HCT116 (cell line): Measurements from ENCODE around the gene KRT26. TPM values are rescaled to one million over a fixed set of nuclear protein-coding genes. Genes with fewer than 3 reads are reported as not detected.

ENCODE experiments used
- ATAC-seq: fragments of 200-7000 bp; cut with Tn5 transposase; 2 replicates; pipeline ENCODE4 v1.9.1; 2020; ENCODE audit warnings: mild to moderate bottlenecking, moderate library complexity
- BruUV-seq: library from RNA; stranded (reverse); fragments of 400-500 nt; replicated peaks from 2 replicates; lab custom pipeline; 2021; lab: Mats Ljungman, UMichigan
- CTCF ChIA-PET: fragments of 300-600 bp; sonication (Branson Sonifier 250); formaldehyde crosslinking; loops from one replicate; lab custom pipeline; 2021; ENCODE audit warnings: antibody characterized with exemption; lab: Charles Lee
- POLR2A ChIA-PET: fragments of 300-600, 350-600 bp; sonication (Branson Sonifier 250); formaldehyde crosslinking; loops from one replicate; lab custom pipeline; 2021; ENCODE audit warnings: antibody characterized with exemption; lab: Charles Lee
- RAD21 ChIA-PET, 2 experiments: fragments of 300-600 bp; sonication (Branson Sonifier 250); formaldehyde crosslinking; loops; one replicate each; lab custom pipeline; 2023; ENCODE audit warnings: low total read pairs in 2 of 2; ENCODE audit not compliant: uncharacterized antibody in 2 of 2, unreplicated experiment in 2 of 2, low non-redundant PET in 1 of 2; lab: Charles Lee
- DNase-seq: peaks from one replicate; pipeline ENCODE4 v3.0.0-alpha.2; 2010; ENCODE audit warnings: low read depth, low spot score
- H2AFZ ChIP-seq: fragments of 200-600 bp; shearing (Covaris generic), sonication (generic); 2 replicates; pipeline ENCODE4 v1.6.1; 2017; ENCODE audit warnings: low read depth, mixed run types, mixed read lengths, antibody characterized with exemption, low read length; ENCODE audit not compliant: poor library complexity, severe bottlenecking
- H3K27ac ChIP-seq: 2 replicates; pipeline ENCODE4 v1.5.1; 2012; ENCODE audit warnings: low read depth, low read length
- H3K27me3 ChIP-seq: fragments of 200-600 bp; sonication (generic); 2 replicates; pipeline ENCODE4 v1.6.1; 2016; ENCODE audit warnings: mixed run types, low read length, mixed read lengths; ENCODE audit not compliant: insufficient read depth
- H3K36me3 ChIP-seq, 2 experiments: fragments of 200-500 bp in 1 of 2; fragments of 200-600 bp in 1 of 2; sonication (Bioruptor generic) in 1 of 2; sonication (generic) in 1 of 2; 2 replicates each; pipeline versions ENCODE4 v1.5.1 to v1.6.1; 2014 to 2016; ENCODE audit warnings: low read length in 2 of 2, inconsistent platforms in 1 of 2, mixed read lengths in 1 of 2, mixed run types in 1 of 2; ENCODE audit not compliant: insufficient read depth in 2 of 2, control insufficient read depth in 1 of 2
- H3K4me1 ChIP-seq, 2 experiments: fragments of 200-600 bp in 1 of 2; sonication (generic) in 1 of 2; 2 replicates each; pipeline versions ENCODE4 v1.5.1 to v1.6.1; 2012 to 2017; ENCODE audit warnings: low read length in 2 of 2, inconsistent platforms in 1 of 2, mild to moderate bottlenecking in 1 of 2, mixed read lengths in 1 of 2, mixed run types in 1 of 2, moderate library complexity in 1 of 2; ENCODE audit not compliant: insufficient read depth in 2 of 2, control insufficient read depth in 1 of 2
- H3K4me2 ChIP-seq: fragments of 200-600 bp; sonication (generic); 2 replicates; pipeline ENCODE4 v1.6.1; 2017; ENCODE audit warnings: mixed run types, low read length, mixed read lengths
- H3K4me3 ChIP-seq, 2 experiments: fragments of 200-600 bp in 1 of 2; sonication (generic) in 1 of 2; replicated peaks in 1 of 2; 2 replicates each; pipeline ENCODE4 v1.5.1; 2011 to 2016; ENCODE audit warnings: low read length in 2 of 2, control low read depth in 1 of 2, low read depth in 1 of 2, mild to moderate bottlenecking in 1 of 2, mixed read lengths in 1 of 2, mixed run types in 1 of 2
- H3K79me2 ChIP-seq: fragments of 200-600 bp; sonication (generic); 2 replicates; pipeline ENCODE4 v1.6.1; 2017; ENCODE audit warnings: mild to moderate bottlenecking, mixed run types, low read length, moderate library complexity, mixed read lengths; ENCODE audit not compliant: insufficient read depth
- H3K9ac ChIP-seq: fragments of 200-600 bp; sonication (generic); 2 replicates; pipeline ENCODE4 v1.6.1; 2016; ENCODE audit warnings: low read length, mixed read lengths
- H3K9me2 ChIP-seq: fragments of 200-600 bp; sonication (generic), shearing (Covaris generic); 2 replicates; pipeline ENCODE4 v1.6.1; 2017; ENCODE audit warnings: mixed run types, mild to moderate bottlenecking, moderate library complexity; ENCODE audit not compliant: insufficient read depth
- H3K9me3 ChIP-seq, 2 experiments: fragments of 200-500 bp in 1 of 2; fragments of 200-600 bp in 1 of 2; sonication (Bioruptor generic) in 1 of 2; sonication (generic) in 1 of 2; 2 replicates each; pipeline ENCODE4 v1.6.1; 2014 to 2017; ENCODE audit warnings: low read length in 2 of 2, mixed read lengths in 2 of 2, inconsistent platforms in 1 of 2, low read depth in 1 of 2, mild to moderate bottlenecking in 1 of 2, mixed run types in 1 of 2, moderate library complexity in 1 of 2; ENCODE audit not compliant: control insufficient read depth in 1 of 2, insufficient read depth in 1 of 2
- H4K20me1 ChIP-seq: fragments of 200-600 bp; sonication (generic), shearing (Covaris generic); 2 replicates; pipeline ENCODE4 v1.6.1; 2017; ENCODE audit warnings: mixed run types, mild to moderate bottlenecking, moderate library complexity; ENCODE audit not compliant: insufficient read depth
- CTCF ChIP-seq, 3 experiments: fragments of 200-600 bp in 1 of 3; sonication (generic) in 1 of 3; IDR thresholded peaks in 2 of 3; conservative IDR thresholded peaks in 1 of 3; 2 replicates each; pipeline ENCODE4 v1.5.1; 2012 to 2017; ENCODE audit warnings: low read depth in 2 of 3, low read length in 2 of 3, antibody characterized with exemption in 1 of 3, borderline replicate concordance in 1 of 3, control low read depth in 1 of 3, mild to moderate bottlenecking in 1 of 3, mixed read lengths in 1 of 3, mixed run types in 1 of 3, moderate library complexity in 1 of 3; ENCODE audit not compliant: insufficient read depth in 1 of 3
- ELF1 ChIP-seq: IDR thresholded peaks from 2 replicates; pipeline ENCODE4 v1.6.1; 2012; ENCODE audit warnings: low read depth, borderline replicate concordance
- EZH2 ChIP-seq: fragments of 200-600 bp; sonication (generic); IDR thresholded peaks from 2 replicates; pipeline ENCODE4 v1.6.1; 2017; ENCODE audit warnings: antibody characterized with exemption, mixed run types
- EZH2phosphoT487 ChIP-seq: fragments of 200-600 bp; IDR thresholded peaks from 2 replicates; pipeline ENCODE4 v1.6.1; 2018; ENCODE audit warnings: antibody characterized with exemption, borderline replicate concordance
- FOSL1 ChIP-seq: IDR thresholded peaks from 2 replicates; pipeline ENCODE4 v1.6.1; 2012; ENCODE audit warnings: low read depth
- JUND ChIP-seq: IDR thresholded peaks from 2 replicates; pipeline ENCODE4 v1.6.1; 2012
- POLR2AphosphoS5 ChIP-seq: IDR thresholded peaks from 2 replicates; pipeline ENCODE4 v1.6.1; 2011; ENCODE audit warnings: mild to moderate bottlenecking, low read depth, low read length, moderate library complexity
- TCF7L2 ChIP-seq: IDR thresholded peaks from 2 replicates; pipeline ENCODE4 v1.7.0; 2011; ENCODE audit warnings: borderline replicate concordance, inconsistent platforms; ENCODE audit not compliant: insufficient read depth, insufficient read length; ENCODE audit errors: extremely low read depth
- ZFX ChIP-seq: fragments of 450-650 bp; IDR thresholded peaks from 2 replicates; pipeline ENCODE4 v1.6.1; 2017
- ZNF274 ChIP-seq: fragments of 200-500 bp; sonication (Bioruptor generic); IDR thresholded peaks from 2 replicates; pipeline ENCODE4 v1.6.1; 2014; ENCODE audit warnings: mild to moderate bottlenecking, low read depth, low read length, inconsistent platforms
- intact Hi-C: fragments of 100-400 bp; cut with micrococcal nuclease; formaldehyde crosslinking; loops from 2 replicates; pipeline ENCODE4 v1.10.0; 2022
- total RNA-seq: library from RNA; stranded (reverse); gene quantifications from one replicate; pipeline ENCODE4 v1.2.1, GENCODE V29; 2021; ENCODE audit not compliant: unreplicated experiment
- TF ChIP-seq, protein P1 (sequence below): IDR thresholded peaks from 2 replicates; pipeline ENCODE4 v1.6.1; 2012
- TF ChIP-seq, protein P2 (sequence below): IDR thresholded peaks from 2 replicates; pipeline ENCODE4 v1.6.1; 2011; ENCODE audit warnings: mild to moderate bottlenecking, low read length, moderate library complexity; ENCODE audit not compliant: insufficient replicate concordance; ENCODE audit errors: extremely low read depth

KRT26 gene
- total RNA-seq, 1 experiment from 2014 or later = not detected

GRCh38 chr17:40722241-40722640 lies 49.8 kb downstream of the KRT26 start:
- Histone ChIP-seq H3K4me1 (no peaks in the 10 kb centered on the region), H3K27ac (no peak overlapping the region), H4K20me1 (no peaks in the 10 kb centered on the region), H3K4me3 (no peak overlapping the region), H3K4me2 (no peak overlapping the region), H3K9me2 (no peaks in the 10 kb centered on the region), H3K27me3 (no peaks in the 10 kb centered on the region), H3K36me3 (no peaks in the 10 kb centered on the region), H3K9me3 (no peaks in the 10 kb centered on the region), H3K9ac (no peak overlapping the region), H3K79me2 (no peaks in the 10 kb centered on the region), H2AFZ (no peak overlapping the region)
- no TSS peak for BruUV-seq
- ChIA-PET RAD21 (no interaction called here), POLR2A (no interaction called here), CTCF (no interaction called here)
- intact Hi-C loops = no loop called here
- TF ChIP-seq FOSL1 (no peak), ELF1 (no peak), CTCF (IDR thresholded peaks at IDR 0.05 in 2 of 3, conservative IDR thresholded peaks at IDR 0.05 in 1 of 3; ENCODE audit: borderline replicate concordance in 1 of 3, insufficient read depth in 1 of 3, low read depth in 2 of 3, low read length in 2 of 3) (no peak), ZNF274 (no peak), EZH2phosphoT487 (no peak), JUND (no peak), POLR2AphosphoS5 (no peak), EZH2 (no peak), ZFX (no peak), TCF7L2 (no peak)
- TF ChIP-seq, protein P1, sequence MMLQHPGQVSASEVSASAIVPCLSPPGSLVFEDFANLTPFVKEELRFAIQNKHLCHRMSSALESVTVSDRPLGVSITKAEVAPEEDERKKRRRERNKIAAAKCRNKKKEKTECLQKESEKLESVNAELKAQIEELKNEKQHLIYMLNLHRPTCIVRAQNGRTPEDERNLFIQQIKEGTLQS = no peak
- TF ChIP-seq, protein P2, sequence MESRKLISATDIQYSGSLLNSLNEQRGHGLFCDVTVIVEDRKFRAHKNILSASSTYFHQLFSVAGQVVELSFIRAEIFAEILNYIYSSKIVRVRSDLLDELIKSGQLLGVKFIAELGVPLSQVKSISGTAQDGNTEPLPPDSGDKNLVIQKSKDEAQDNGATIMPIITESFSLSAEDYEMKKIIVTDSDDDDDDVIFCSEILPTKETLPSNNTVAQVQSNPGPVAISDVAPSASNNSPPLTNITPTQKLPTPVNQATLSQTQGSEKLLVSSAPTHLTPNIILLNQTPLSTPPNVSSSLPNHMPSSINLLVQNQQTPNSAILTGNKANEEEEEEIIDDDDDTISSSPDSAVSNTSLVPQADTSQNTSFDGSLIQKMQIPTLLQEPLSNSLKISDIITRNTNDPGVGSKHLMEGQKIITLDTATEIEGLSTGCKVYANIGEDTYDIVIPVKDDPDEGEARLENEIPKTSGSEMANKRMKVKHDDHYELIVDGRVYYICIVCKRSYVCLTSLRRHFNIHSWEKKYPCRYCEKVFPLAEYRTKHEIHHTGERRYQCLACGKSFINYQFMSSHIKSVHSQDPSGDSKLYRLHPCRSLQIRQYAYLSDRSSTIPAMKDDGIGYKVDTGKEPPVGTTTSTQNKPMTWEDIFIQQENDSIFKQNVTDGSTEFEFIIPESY = no peak
- DNase-seq (no peak), ATAC-seq (no peak)
